Esophagus muscularis mucosa (tissue), 4 donors: ENCODE data around the gene FCRLA. TPM values are rescaled to one million over a fixed set of nuclear protein-coding genes. Genes with fewer than 3 reads are reported as not detected.

ENCODE experiments used
- DNase-seq: peaks from one replicate; pipeline ENCODE4 v3.0.0-alpha.2; 2017; ENCODE audit errors: extremely low spot score
- H3K27ac ChIP-seq, 4 donors: fragments of 200-600 bp; sonication (generic); replicated peaks in 1 of 4; 1 replicate in 3 of 4; 2 replicates in 1 of 4; pipeline ENCODE4 v1.5.1; 2016 to 2019; ENCODE audit warnings: mild to moderate bottlenecking in 1 of 4
- H3K27me3 ChIP-seq, 4 donors: fragments of 200-600 bp; sonication (generic); one replicate each; pipeline versions ENCODE4 v1.5.1 to v1.6.0; 2016 to 2019
- H3K36me3 ChIP-seq, 4 donors: fragments of 200-600 bp; sonication (generic); one replicate each; pipeline ENCODE4 v1.5.1; 2016 to 2019
- H3K4me1 ChIP-seq, 4 donors: fragments of 200-600 bp; sonication (generic); one replicate each; pipeline ENCODE4 v1.5.1; 2016 to 2019
- H3K4me3 ChIP-seq, 4 donors: fragments of 200-600 bp; sonication (generic); 1 replicate in 2 of 4; 2 replicates in 2 of 4; pipeline ENCODE4 v1.5.1; 2016 to 2019; ENCODE audit warnings: mild to moderate bottlenecking in 4 of 4, moderate library complexity in 1 of 4
- H3K9me3 ChIP-seq, 4 donors: fragments of 200-600 bp; sonication (generic); 1 replicate in 3 of 4; 2 replicates in 1 of 4; pipeline ENCODE4 v1.5.1; 2016 to 2019
- EP300 ChIP-seq: sonication (generic); formaldehyde crosslinking; IDR thresholded peaks from one replicate; pipeline ENCODE4 v1.6.1; 2017; ENCODE audit warnings: antibody characterized with exemption
- POLR2A ChIP-seq: fragments of 450-650 bp; IDR thresholded peaks from one replicate; pipeline ENCODE4 v1.6.1; 2017; ENCODE audit warnings: antibody characterized with exemption, moderate library complexity, mild to moderate bottlenecking, low read depth
- POLR2AphosphoS5 ChIP-seq, 2 donors: sonication (generic); formaldehyde crosslinking; IDR thresholded peaks; one replicate each; pipeline ENCODE4 v1.6.1; 2017; ENCODE audit warnings: antibody characterized with exemption in 2 of 2
- WGBS: methylation state at CpG from one replicate; pipeline ENCODE4 v1.1.5; 2018; 5-methylcytosine and 5-hydroxymethylcytosine counted together
- intact Hi-C: fragments of 100-400 bp; cut with DNase I; formaldehyde crosslinking; loops from one replicate; pipeline ENCODE4 v1.15.1; 2023
- total RNA-seq, 4 donors: library from RNA; depleted of rRNA; stranded (reverse); fragments of >200 nt; gene quantifications; one replicate each; pipeline versions ENCODE4 v1.1.0 to v1.2.1, GENCODE V29; 2016
- TF ChIP-seq, protein P1 (sequence below), 3 experiments: fragments of 200-600 bp in 2 of 3; fragments of 450-650 bp in 1 of 3; sonication (generic) in 2 of 3; IDR thresholded peaks; one replicate each; pipeline ENCODE4 v1.5.1; 2017 to 2019; ENCODE audit warnings: antibody characterized with exemption in 3 of 3, mild to moderate bottlenecking in 2 of 3, moderate library complexity in 1 of 3

The FCRLA gene
- total RNA-seq, 4 donors from 2014 or later: 0.33 to 0.75 TPM; not detected in 2

DNA sequence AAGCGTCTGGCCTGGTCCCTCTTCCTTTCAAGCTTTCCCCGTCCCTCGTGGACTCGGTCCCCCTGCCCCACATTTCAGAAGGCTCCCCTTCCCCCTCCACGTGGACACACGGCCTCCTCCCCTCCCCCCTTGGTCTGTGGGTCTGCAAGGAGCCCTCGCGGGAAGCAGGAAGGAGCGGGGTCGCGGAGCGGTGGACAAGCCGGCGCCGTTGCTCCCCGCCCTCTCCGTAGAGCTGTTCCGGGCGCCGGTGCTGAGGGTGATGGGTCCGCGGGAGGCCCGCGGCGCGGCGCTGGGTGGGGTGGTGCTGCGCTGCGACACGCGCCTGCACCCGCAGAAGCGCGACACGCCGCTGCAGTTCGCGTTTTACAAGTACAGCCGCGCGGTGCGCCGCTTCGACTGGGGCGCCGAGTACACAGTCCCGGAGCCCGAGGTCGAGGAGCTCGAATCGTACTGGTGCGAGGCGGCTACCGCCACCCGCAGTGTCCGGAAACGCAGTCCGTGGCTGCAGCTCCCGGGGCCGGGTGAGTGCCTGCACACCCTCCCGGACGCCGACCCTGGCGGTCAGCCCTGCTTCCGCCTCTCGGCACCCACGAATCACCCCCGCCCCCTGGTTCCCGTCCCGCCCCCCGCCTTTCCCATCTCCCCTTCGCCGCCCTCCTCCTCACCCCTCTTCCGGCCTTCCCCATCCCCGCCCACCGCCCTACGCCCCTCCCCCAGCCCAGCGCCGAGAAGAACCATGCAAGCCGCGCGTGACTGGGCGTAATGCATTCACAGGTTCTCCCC lies 19.6 kb downstream of the FCRLA start:
- TF ChIP-seq POLR2A: no peak
- TF ChIP-seq POLR2AphosphoS5 (IDR thresholded peaks at IDR 0.05): peak in 1 of 2 donors; percentile 75

DNA sequence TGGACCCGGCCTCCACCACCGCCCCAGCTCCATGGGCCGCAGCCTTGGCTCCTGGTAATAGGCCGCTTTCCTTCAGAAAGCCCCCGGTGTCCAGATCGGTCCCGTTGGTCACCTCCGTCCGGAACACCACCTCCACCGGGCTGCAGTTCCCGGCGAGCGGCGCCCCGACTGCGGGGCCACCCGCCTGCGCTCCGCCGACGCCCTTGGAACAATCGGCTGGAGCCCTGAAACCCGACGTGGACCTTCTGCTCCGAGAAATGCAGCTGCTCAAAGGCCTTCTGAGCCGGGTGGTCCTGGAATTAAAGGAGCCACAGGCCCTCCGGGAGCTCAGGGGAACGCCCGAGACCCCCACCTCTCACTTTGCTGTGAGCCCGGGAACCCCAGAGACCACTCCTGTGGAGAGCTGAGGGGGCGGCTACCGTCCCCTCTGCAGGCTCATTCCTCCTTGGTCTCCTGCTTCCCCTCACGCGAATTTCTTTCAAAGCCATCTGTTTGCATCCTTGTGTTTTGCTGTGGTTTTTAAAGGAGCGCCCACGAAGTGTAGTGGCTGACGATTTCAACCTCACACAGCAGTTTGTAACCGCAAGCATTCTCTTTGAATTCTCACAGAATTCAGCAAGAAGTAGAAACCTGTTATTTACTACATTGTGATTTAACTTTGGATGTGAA lies 20.4 kb downstream of the FCRLA start:
- peak overlapping the region; percentile 74 to 83 (median 79) for H3K27ac ChIP-seq
- no peaks in the 10 kb centered on the region for H3K9me3 ChIP-seq
- no peaks in the 10 kb centered on the region for H3K36me3 ChIP-seq
- 9% methylated on average over 25 of the region's 38 CpGs for WGBS
- DNase-seq: no peak
- intact Hi-C loops: no loop called here
- peaks cover 0 to 10% (median 2%) of the 10 kb centered on the region in 4 donors for H3K27me3 ChIP-seq
- H3K4me3 ChIP-seq: peak overlapping the region; percentile 68 to 80 (median 74)
- H3K4me1 ChIP-seq: peaks cover 5 to 24% (median 21%) of the 10 kb centered on the region in 4 donors
- TF ChIP-seq, protein P1, sequence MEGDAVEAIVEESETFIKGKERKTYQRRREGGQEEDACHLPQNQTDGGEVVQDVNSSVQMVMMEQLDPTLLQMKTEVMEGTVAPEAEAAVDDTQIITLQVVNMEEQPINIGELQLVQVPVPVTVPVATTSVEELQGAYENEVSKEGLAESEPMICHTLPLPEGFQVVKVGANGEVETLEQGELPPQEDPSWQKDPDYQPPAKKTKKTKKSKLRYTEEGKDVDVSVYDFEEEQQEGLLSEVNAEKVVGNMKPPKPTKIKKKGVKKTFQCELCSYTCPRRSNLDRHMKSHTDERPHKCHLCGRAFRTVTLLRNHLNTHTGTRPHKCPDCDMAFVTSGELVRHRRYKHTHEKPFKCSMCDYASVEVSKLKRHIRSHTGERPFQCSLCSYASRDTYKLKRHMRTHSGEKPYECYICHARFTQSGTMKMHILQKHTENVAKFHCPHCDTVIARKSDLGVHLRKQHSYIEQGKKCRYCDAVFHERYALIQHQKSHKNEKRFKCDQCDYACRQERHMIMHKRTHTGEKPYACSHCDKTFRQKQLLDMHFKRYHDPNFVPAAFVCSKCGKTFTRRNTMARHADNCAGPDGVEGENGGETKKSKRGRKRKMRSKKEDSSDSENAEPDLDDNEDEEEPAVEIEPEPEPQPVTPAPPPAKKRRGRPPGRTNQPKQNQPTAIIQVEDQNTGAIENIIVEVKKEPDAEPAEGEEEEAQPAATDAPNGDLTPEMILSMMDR (IDR thresholded peaks at IDR 0.05): no peak
- TF ChIP-seq POLR2A (no peak), POLR2AphosphoS5 (IDR thresholded peaks at IDR 0.05) (no peak), EP300 (no peak)

More for the DNA sequence above, 19.6 kb downstream of the FCRLA start:
- no peaks in the 10 kb centered on the region for H3K36me3 ChIP-seq
- intact Hi-C loops: no loop called here
- under 1% methylated on average over 22 of the region's 83 CpGs for WGBS
- H3K4me1 ChIP-seq: peaks cover 5 to 24% (median 21%) of the 10 kb centered on the region in 4 donors
- H3K27me3 ChIP-seq: peaks cover 0 to 8% (median 2%) of the 10 kb centered on the region in 4 donors
- peak overlapping the region; percentile 68 to 80 (median 74) for H3K4me3 ChIP-seq
- DNase-seq: peak; percentile 96
- H3K27ac ChIP-seq: peak overlapping the region; percentile 74 to 83 (median 79)
- no peaks in the 10 kb centered on the region for H3K9me3 ChIP-seq

DNA sequence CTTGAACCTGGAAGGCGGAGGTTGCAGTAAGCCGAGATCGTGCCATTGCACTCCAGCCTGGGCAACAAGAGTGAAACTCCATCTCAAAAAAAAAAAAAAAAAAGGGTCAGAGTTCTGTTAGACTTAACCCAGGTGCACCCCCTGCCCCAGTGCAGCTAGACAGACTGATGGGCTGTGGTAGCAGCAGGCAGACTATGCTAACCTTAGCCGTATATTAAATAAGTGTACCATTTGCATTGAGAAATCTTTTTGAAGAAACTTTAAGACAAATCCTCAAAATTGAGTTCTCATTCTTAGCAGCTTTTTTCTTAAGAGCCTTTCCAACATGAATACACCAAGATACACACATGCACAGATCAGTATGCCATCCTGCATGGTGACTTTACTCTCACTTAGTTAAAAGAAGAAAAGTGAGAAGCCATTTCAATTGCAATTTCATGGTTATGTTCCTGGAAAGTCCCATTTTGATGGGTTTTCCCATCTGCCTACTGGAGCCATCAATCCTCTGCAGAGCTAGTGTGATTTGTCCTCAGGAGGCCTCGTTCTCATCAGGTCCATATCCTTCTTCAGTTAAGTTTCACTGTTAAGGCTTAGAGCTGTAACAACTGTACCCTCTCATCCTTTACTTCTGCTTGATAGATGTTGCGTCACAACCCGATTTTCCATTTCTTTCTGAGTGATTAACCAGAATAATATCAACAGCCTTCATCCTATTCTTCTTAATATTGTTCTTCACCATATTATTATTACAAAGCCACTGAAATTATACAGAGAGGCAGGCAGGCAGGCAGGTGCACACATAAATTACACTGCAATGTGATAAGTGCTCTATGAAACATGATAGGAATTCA lies 21.6 kb downstream of the FCRLA start:
- WGBS: 76% methylated on average over 7 of the region's 7 CpGs
- H3K9me3 ChIP-seq: no peaks in the 10 kb centered on the region
- TF ChIP-seq EP300 (no peak), POLR2A (no peak), POLR2AphosphoS5 (IDR thresholded peaks at IDR 0.05) (no peak)
- TF ChIP-seq, protein P1 (IDR thresholded peaks at IDR 0.05): no peak
- no peak for DNase-seq
- no peaks in the 10 kb centered on the region for H3K36me3 ChIP-seq
- H3K4me1 ChIP-seq: peaks cover 5 to 24% (median 21%) of the 10 kb centered on the region in 4 donors
- H3K4me3 ChIP-seq: no peak overlapping the region
- H3K27ac ChIP-seq: no peak overlapping the region
- H3K27me3 ChIP-seq: peaks cover 0 to 8% (median 2%) of the 10 kb centered on the region in 4 donors
- intact Hi-C loops: no loop called here

DNA sequence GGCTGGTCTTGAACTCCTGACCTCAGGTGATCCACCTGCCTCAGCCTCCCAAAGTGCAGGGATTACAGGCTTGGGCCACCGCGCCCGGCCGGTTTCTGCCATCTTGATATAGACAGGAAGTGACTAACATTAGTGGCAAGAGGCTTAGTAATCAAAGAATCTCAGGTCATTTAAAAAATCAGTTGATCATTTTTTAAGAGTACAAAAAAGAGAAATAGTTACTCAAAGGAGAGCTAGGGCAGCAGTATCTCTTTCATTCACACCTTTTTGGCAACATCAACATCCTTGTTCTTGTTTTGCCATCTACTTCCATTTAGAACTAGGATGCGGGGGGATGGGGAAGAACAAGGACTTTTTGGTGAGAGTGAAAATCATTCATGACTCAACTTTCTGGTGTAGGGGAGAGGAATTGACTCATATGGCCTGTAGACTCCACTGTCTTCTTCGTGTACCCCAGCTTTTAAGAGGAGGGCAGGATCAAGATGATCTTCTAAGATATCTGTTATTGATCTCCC lies 23.1 kb downstream of the FCRLA start:
- TF ChIP-seq POLR2A: no peak
- no peak for TF ChIP-seq POLR2AphosphoS5 (IDR thresholded peaks at IDR 0.05)
- TF ChIP-seq, protein P1 (IDR thresholded peaks at IDR 0.05): no peak
- TF ChIP-seq EP300: no peak
- Histone ChIP-seq H3K36me3 (no peaks in the 10 kb centered on the region), H3K4me1 (peaks cover 8 to 24% (median 19%) of the 10 kb centered on the region in 4 donors), H3K27ac (no peak overlapping the region), H3K27me3 (peaks cover 0 to 8% (median 2%) of the 10 kb centered on the region in 4 donors), H3K9me3 (no peaks in the 10 kb centered on the region), H3K4me3 (no peak overlapping the region)
- DNase-seq: no peak
- 66% methylated on average over 6 of the region's 6 CpGs for WGBS
- intact Hi-C loops: no loop called here
